GM12878 (cell line): Measurements from ENCODE around the gene RGSL1. TPM values are rescaled to one million over a fixed set of nuclear protein-coding genes. Genes with fewer than 3 reads are reported as not detected.

ENCODE experiments used
- ATAC-seq: fragments of 200-7000 bp; cut with Tn5 transposase; 3 replicates; pipeline ENCODE4 v1.9.1; 2020; ENCODE audit warnings: mild to moderate bottlenecking, moderate library complexity
- BruUV-seq: library from RNA; stranded (reverse); fragments of 400-500 nt; replicated peaks from 2 replicates; lab custom pipeline; 2021; lab: Mats Ljungman, UMichigan
- CTCF ChIA-PET: fragments of 300-600 bp; sonication (Branson Sonifier 250); formaldehyde crosslinking; extraction: SDS; loops from one replicate; lab custom pipeline; 2021; ENCODE audit warnings: inconsistent platforms; lab: Yijun Ruan, JAX
- POLR2A ChIA-PET: fragments of 350-600 bp; formaldehyde crosslinking; extraction: SDS; loops from one replicate; lab custom pipeline; 2021; ENCODE audit warnings: inconsistent platforms; lab: Charles Lee
- RAD21 ChIA-PET: fragments of 300-600 bp; sonication (Branson Sonifier 250); formaldehyde crosslinking; loops from one replicate; lab custom pipeline; 2023; ENCODE audit warnings: antibody characterized with exemption; ENCODE audit not compliant: unreplicated experiment; lab: Charles Lee
- SMC1A ChIA-PET: fragments of 300-600 bp; sonication (Branson Sonifier 250); formaldehyde crosslinking; loops from one replicate; lab custom pipeline; 2023; ENCODE audit not compliant: unreplicated experiment, uncharacterized antibody; lab: Charles Lee
- DNase-seq: peaks from one replicate; pipeline ENCODE4 v3.0.0-alpha.2; 2011; ENCODE audit warnings: low read depth, low spot score
- FAIRE-seq: peaks from 3 replicates; lab custom pipeline; 2011; peaks lifted over from hg19 to GRCh38; lab: Jason Lieb, UNC
- H2AFZ ChIP-seq: 2 replicates; pipeline ENCODE4 v1.6.0; 2011; ENCODE audit warnings: low read depth, low read length, control low read depth; ENCODE audit not compliant: control insufficient read depth
- H3K27ac ChIP-seq: 2 replicates; pipeline ENCODE4 v1.5.1; 2011; ENCODE audit warnings: control low read depth; ENCODE audit not compliant: control insufficient read depth, insufficient read depth
- H3K27me3 ChIP-seq, 2 experiments: replicated peaks in 1 of 2; 2 replicates each; pipeline versions ENCODE4 v1.6.0 to v1.6.1; 2011; ENCODE audit warnings: low read length in 1 of 2; ENCODE audit not compliant: control insufficient read depth in 2 of 2, insufficient read depth in 2 of 2
- H3K36me3 ChIP-seq, 2 experiments: 2 replicates each; pipeline ENCODE4 v1.5.1; 2011; ENCODE audit warnings: low read length in 1 of 2; ENCODE audit not compliant: control insufficient read depth in 2 of 2, insufficient read depth in 2 of 2
- H3K4me1 ChIP-seq: 2 replicates; pipeline ENCODE4 v1.6.1; 2011; ENCODE audit warnings: mild to moderate bottlenecking, low read length, moderate library complexity, mixed read lengths; ENCODE audit not compliant: control insufficient read depth, insufficient read depth
- H3K4me2 ChIP-seq: 2 replicates; pipeline ENCODE4 v1.6.0; 2011; ENCODE audit warnings: control low read depth; ENCODE audit not compliant: control insufficient read depth, insufficient read depth
- H3K4me3 ChIP-seq: fragments of 200-600 bp; sonication (generic); 2 replicates; pipeline ENCODE4 v1.5.1; 2016
- H3K79me2 ChIP-seq: 2 replicates; pipeline ENCODE4 v1.6.0; 2011; ENCODE audit warnings: low read length; ENCODE audit not compliant: control insufficient read depth, insufficient read depth
- H3K9ac ChIP-seq: 2 replicates; pipeline ENCODE4 v1.8.0; 2011; ENCODE audit warnings: low read length, control low read depth, mixed read lengths; ENCODE audit not compliant: control insufficient read depth, insufficient read depth
- H3K9me3 ChIP-seq: replicated peaks from 3 replicates; pipeline ENCODE4 v1.5.1; 2011; ENCODE audit warnings: mild to moderate bottlenecking, low read length; ENCODE audit not compliant: control insufficient read depth, insufficient read depth
- H4K20me1 ChIP-seq: 2 replicates; pipeline ENCODE4 v1.6.0; 2011; ENCODE audit not compliant: control insufficient read depth, insufficient read depth
- ATF7 ChIP-seq: fragments of 450-650 bp; IDR thresholded peaks from 2 replicates; pipeline ENCODE4 v1.6.1; 2016; ENCODE audit warnings: low read depth, mild to moderate bottlenecking
- CEBPB ChIP-seq, 2 experiments: fragments of 150-350 bp in 1 of 2; IDR thresholded peaks; 2 replicates each; pipeline ENCODE4 v1.6.1; 2012 to 2014; ENCODE audit warnings: low read depth in 2 of 2, low read length in 2 of 2, borderline replicate concordance in 1 of 2, inconsistent platforms in 1 of 2
- ELK1 ChIP-seq: IDR thresholded peaks from 2 replicates; pipeline ENCODE4 v1.6.1; 2012; ENCODE audit warnings: low read depth, low read length, improper control_type of control experiment
- EP300 ChIP-seq, 2 experiments: fragments of 150-350 bp in 1 of 2; IDR thresholded peaks; 2 replicates each; pipeline ENCODE4 v1.6.1; 2011 to 2012; ENCODE audit warnings: low read depth in 2 of 2, low read length in 2 of 2, borderline replicate concordance in 1 of 2, improper control_type of control experiment in 1 of 2, inconsistent platforms in 1 of 2; ENCODE audit not compliant: control insufficient read depth in 1 of 2
- HDAC2 ChIP-seq: fragments of 200-600 bp; sonication (generic); IDR thresholded peaks from 2 replicates; pipeline ENCODE4 v1.6.1; 2017
- HDAC6 ChIP-seq: fragments of 200-600 bp; sonication (generic); IDR thresholded peaks from one replicate; pipeline ENCODE4 v1.8.0; 2017; ENCODE audit warnings: antibody characterized with exemption; ENCODE audit not compliant: unreplicated experiment
- HDGF ChIP-seq: fragments of 450-650 bp; IDR thresholded peaks from 2 replicates; pipeline ENCODE4 v1.6.1; 2016; ENCODE audit warnings: antibody characterized with exemption
- KAT2A ChIP-seq: conservative IDR thresholded peaks from 2 replicates; pipeline ENCODE4 v1.6.1; 2011; ENCODE audit warnings: low read depth, low read length; ENCODE audit not compliant: control insufficient read depth
- LARP7 ChIP-seq: fragments of 450-650 bp; IDR thresholded peaks from 2 replicates; pipeline ENCODE4 v1.6.1; 2017; ENCODE audit warnings: mild to moderate bottlenecking
- MEF2B ChIP-seq: fragments of 450-650 bp; IDR thresholded peaks from 2 replicates; pipeline ENCODE4 v1.6.1; 2018; ENCODE audit warnings: mild to moderate bottlenecking, moderate library complexity; ENCODE audit not compliant: partially characterized antibody, poor library complexity, severe bottlenecking
- NFXL1 ChIP-seq: fragments of 450-650 bp; IDR thresholded peaks from 2 replicates; pipeline ENCODE4 v1.6.1; 2017; ENCODE audit warnings: antibody characterized with exemption, mild to moderate bottlenecking, borderline replicate concordance
- RCOR1 ChIP-seq: conservative IDR thresholded peaks from 2 replicates; pipeline ENCODE4 v1.6.1; 2012; ENCODE audit warnings: low read depth, low read length, improper control_type of control experiment
- SIX5 ChIP-seq: IDR thresholded peaks from 2 replicates; pipeline ENCODE4 v1.6.1; 2011; ENCODE audit warnings: mild to moderate bottlenecking, low read depth, low read length, moderate library complexity; ENCODE audit not compliant: severe bottlenecking
- SMAD1 ChIP-seq: fragments of 450-650 bp; IDR thresholded peaks from 2 replicates; pipeline ENCODE4 v1.6.1; 2018; ENCODE audit warnings: mild to moderate bottlenecking, low read depth; ENCODE audit not compliant: partially characterized antibody
- STAT1 ChIP-seq: fragments of 450-650 bp; conservative IDR thresholded peaks from 2 replicates; pipeline ENCODE4 v1.6.1; 2014; ENCODE audit warnings: antibody characterized with exemption, mild to moderate bottlenecking
- SUPT20H ChIP-seq: IDR thresholded peaks from 2 replicates; pipeline ENCODE4 v1.6.1; 2011; ENCODE audit warnings: low read depth, mild to moderate bottlenecking, low read length, moderate library complexity, borderline replicate concordance; ENCODE audit not compliant: control insufficient read depth
- TBL1XR1 ChIP-seq: IDR thresholded peaks from 2 replicates; pipeline ENCODE4 v1.6.1; 2012; ENCODE audit warnings: low read depth, low read length, improper control_type of control experiment
- ZNF207 ChIP-seq: fragments of 450-650 bp; IDR thresholded peaks from 2 replicates; pipeline ENCODE4 v1.6.1; 2014; ENCODE audit warnings: antibody characterized with exemption, mild to moderate bottlenecking, borderline replicate concordance
- ZZZ3 ChIP-seq: IDR thresholded peaks from 2 replicates; pipeline ENCODE4 v1.6.1; 2011; ENCODE audit warnings: low read depth; ENCODE audit not compliant: control insufficient read depth, insufficient read length
- WGBS: methylation state at CpG from one replicate; pipeline ENCODE4 v1.1.6; 2016; ENCODE audit warnings: low lambda C conversion rate; ENCODE audit not compliant: insufficient replicate concordance, insufficient coverage; ENCODE audit errors: missing lambda C conversion rate; 5-methylcytosine and 5-hydroxymethylcytosine counted together
- in situ Hi-C: fragments of 300-500 bp; cut with MboI; formaldehyde crosslinking; loops from 9 replicates; pipeline ENCODE4 v1.14.3; 2018; ENCODE audit warnings: mixed read lengths
- intact Hi-C: fragments of 100-400 bp; cut with micrococcal nuclease; formaldehyde crosslinking; loops from one replicate; pipeline ENCODE4 v1.14.2; 2022; ENCODE audit not compliant: unreplicated experiment
- polyA plus RNA-seq, 11 experiments: library from polyadenylated mRNA; depleted of rRNA in 4 of 11; unstranded in 6 of 11; stranded (reverse) in 5 of 11; fragments of >200 nt; fragmentation: Nextera tagmentation in 4 of 11; fragmentation: Illumina TruSeq in 1 of 11; extraction: Ambion mirVana in 4 of 11; extraction: Trizol in 1 of 11; gene quantifications; 1 replicate in 1 of 11; 2 replicates in 10 of 11; pipeline versions ENCODE4 v1.2.1 to v1.2.3, GENCODE V29; 2011 to 2016; ENCODE audit warnings: inconsistent platforms in 2 of 11, missing spikeins in 2 of 11, low read depth in 1 of 11
- total RNA-seq, 4 experiments: library from RNA; depleted of rRNA in 3 of 4; stranded (reverse); fragments of >200 nt in 3 of 4; fragmentation: Illumina TruSeq in 1 of 4; extraction: Trizol in 1 of 4; gene quantifications; 2 replicates each; pipeline versions ENCODE4 v1.2.1 to v1.2.3, GENCODE V29; 2013 to 2021
- TF ChIP-seq, protein P1 (sequence below): fragments of 450-650 bp; IDR thresholded peaks from 2 replicates; pipeline ENCODE4 v1.6.1; 2018; ENCODE audit warnings: mild to moderate bottlenecking, low read depth, moderate library complexity; ENCODE audit not compliant: partially characterized antibody

RGSL1 gene
- total and polyA plus RNA-seq, 10 of the 15 experiments (the other 5 are each of a cell fraction or from before 2014, with no cell fraction given): 0.05 to 0.28 (median 0.27) TPM; not detected in 5

DNA sequence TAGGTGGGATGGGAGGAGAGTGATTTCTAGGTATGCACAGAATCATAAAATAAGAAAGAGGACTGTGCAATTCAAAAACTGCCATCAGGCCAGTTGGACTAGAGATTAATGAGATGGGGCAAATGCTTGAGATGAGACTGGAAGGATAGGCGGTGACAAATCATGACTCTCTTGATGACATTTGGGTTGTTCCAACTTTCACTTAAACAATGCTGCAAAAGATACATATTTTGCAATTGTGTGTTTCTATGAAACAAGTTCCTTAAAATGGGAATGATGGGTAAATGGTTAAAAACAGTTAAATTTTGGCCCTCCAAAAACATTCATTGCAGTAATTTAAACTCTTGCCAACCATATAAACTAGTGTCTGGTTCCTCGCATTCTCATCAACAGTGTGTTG, 84.0 kb downstream of the RGSL1 start:
- BruUV-seq: no TSS peak

More for the DNA sequence above, 84.0 kb downstream of the RGSL1 start:
- FAIRE-seq (no peak), ATAC-seq (no peak), DNase-seq (no peak)
- Histone ChIP-seq H3K36me3 (no peaks in the 10 kb centered on the region), H3K79me2 (no peaks in the 10 kb centered on the region), H3K27me3 (no peaks in the 10 kb centered on the region), H3K9ac (no peak overlapping the region), H3K4me1 (no peaks in the 10 kb centered on the region), H3K9me3 (no peaks in the 10 kb centered on the region), H3K27ac (no peak overlapping the region), H3K4me2 (no peak overlapping the region), H2AFZ (no peak overlapping the region)
- intact Hi-C loops (no loop called here), in situ Hi-C loops (no loop called here)
- SMC1A ChIA-PET: no interaction called here
- POLR2A ChIA-PET: no interaction called here
- CTCF ChIA-PET: no interaction called here
- TF ChIP-seq TBL1XR1 (no peak), EP300 (IDR thresholded peaks at IDR 0.05; ENCODE audit: borderline replicate concordance in 1 of 2, control insufficient read depth in 1 of 2, low read depth in 2 of 2, low read length in 2 of 2) (no peak), ATF7 (no peak), HDGF (no peak), CEBPB (IDR thresholded peaks at IDR 0.05; ENCODE audit: borderline replicate concordance in 1 of 2, low read depth in 2 of 2, low read length in 2 of 2) (no peak), ZZZ3 (no peak), HDAC6 (no peak), ZNF207 (no peak), SMAD1 (no peak), SIX5 (no peak), HDAC2 (no peak), STAT1 (no peak), NFXL1 (no peak), LARP7 (no peak), RCOR1 (no peak), KAT2A (no peak), MEF2B (no peak), ELK1 (no peak), SUPT20H (no peak)
- TF ChIP-seq, protein P1, sequence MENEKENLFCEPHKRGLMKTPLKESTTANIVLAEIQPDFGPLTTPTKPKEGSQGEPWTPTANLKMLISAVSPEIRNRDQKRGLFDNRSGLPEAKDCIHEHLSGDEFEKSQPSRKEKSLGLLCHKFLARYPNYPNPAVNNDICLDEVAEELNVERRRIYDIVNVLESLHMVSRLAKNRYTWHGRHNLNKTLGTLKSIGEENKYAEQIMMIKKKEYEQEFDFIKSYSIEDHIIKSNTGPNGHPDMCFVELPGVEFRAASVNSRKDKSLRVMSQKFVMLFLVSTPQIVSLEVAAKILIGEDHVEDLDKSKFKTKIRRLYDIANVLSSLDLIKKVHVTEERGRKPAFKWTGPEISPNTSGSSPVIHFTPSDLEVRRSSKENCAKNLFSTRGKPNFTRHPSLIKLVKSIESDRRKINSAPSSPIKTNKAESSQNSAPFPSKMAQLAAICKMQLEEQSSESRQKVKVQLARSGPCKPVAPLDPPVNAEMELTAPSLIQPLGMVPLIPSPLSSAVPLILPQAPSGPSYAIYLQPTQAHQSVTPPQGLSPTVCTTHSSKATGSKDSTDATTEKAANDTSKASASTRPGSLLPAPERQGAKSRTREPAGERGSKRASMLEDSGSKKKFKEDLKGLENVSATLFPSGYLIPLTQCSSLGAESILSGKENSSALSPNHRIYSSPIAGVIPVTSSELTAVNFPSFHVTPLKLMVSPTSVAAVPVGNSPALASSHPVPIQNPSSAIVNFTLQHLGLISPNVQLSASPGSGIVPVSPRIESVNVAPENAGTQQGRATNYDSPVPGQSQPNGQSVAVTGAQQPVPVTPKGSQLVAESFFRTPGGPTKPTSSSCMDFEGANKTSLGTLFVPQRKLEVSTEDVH: no peak
- TF ChIP-seq, all 136 proteins: peak for 0
- Histone ChIP-seq H3K4me3 (no peak overlapping the region), H4K20me1 (no peaks in the 10 kb centered on the region)
- RAD21 ChIA-PET: no interaction called here
- WGBS: 95% methylated on average over 2 of the region's 2 CpGs
